GM21576 (cell line): Measurements from ENCODE around the gene VSIG10.

Experiments
- ATAC-seq: cut with Tn5 transposase; IDR thresholded peaks from one replicate; pipeline ENCODE4 v1.9.1; 2021; ENCODE audit warnings: mild to moderate bottlenecking, moderate library complexity; ENCODE audit not compliant: unreplicated experiment

The VSIG10 gene

DNA sequence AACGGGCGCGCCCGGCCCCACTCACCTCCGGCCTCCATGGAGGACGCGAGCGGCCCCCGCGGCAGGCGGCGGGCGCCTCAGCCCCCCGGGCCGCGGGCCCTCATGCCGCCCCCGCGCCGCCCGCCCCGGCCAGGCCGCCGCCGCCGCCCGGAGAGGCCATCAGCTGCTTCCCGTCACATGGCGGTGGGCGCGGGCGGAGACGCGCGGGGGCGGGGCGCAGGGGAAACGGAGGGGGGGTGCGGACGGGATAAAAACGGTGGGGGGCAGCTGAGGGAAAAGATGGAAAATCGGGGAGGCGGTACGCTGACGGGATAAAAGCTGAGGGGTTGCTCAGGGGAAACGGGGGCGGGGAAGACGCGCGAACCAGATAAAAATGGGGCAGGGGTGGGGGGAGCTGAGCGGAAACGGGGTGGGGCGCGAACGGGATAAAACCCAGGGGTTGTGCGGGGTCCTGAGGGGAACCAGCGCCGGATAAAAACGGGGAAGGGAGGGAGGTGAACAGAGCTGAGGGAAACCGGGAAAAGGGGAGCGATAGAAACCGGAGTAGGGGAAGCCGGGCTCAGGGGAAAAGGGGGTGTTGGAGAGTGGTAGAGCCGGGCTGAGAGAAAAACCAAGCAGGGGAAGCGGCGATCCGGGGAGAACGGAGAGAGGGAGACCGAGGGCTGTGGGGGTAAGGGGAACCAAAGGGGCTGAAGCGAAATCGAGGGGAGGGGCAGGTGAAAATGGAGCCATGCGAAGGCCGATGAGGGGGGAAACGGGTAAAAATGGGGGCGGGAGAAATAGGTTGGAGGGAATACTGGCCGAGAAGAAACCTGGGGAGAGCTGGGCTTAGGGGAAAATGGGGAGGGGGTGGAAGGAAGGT is 42.6 kb downstream of the VSIG10 start, which contains the start of gene WSB2:
Gene WSB2, minus strand, starts transcription at position 169 of the 862 bp plus-strand sequence. Its CDS starts 131 bp downstream, at position 38.
- ATAC-seq = peak; percentile 45

DNA sequence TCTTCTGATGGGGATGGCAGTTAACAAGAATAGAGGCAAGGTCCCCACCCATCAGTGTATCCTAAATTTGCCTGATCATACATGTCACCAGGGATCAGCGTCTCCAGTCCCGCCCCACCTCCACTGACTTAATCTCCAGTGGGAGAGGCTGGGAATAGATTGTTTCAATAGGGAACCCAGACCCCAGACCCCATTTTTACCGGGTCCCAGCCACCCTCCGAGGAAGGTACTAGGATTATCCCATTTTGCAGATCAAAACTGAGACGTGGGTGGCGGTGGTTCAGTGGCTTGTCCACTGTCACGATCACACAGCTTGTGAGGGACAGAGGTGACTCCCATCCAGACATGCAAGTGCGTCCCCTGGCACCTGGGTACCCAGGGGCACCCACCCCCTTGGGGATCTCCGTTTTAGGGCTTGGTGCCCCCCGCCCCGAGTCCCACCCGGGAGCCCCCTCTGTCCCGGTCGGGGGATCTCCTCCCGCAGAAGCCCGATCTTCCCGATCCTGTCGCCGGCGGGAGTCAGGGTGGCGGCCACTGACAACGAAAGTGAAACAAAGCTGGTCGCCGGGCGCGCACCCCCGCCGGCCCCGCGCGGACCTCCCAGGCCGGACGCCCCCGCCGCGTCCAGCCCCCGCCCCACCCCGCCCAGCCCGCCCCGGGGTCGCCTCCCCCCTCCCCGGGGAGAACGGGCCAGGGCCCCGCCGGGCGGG is 43.4 kb downstream of the VSIG10 start:
- ATAC-seq = peak; percentile 33

DNA sequence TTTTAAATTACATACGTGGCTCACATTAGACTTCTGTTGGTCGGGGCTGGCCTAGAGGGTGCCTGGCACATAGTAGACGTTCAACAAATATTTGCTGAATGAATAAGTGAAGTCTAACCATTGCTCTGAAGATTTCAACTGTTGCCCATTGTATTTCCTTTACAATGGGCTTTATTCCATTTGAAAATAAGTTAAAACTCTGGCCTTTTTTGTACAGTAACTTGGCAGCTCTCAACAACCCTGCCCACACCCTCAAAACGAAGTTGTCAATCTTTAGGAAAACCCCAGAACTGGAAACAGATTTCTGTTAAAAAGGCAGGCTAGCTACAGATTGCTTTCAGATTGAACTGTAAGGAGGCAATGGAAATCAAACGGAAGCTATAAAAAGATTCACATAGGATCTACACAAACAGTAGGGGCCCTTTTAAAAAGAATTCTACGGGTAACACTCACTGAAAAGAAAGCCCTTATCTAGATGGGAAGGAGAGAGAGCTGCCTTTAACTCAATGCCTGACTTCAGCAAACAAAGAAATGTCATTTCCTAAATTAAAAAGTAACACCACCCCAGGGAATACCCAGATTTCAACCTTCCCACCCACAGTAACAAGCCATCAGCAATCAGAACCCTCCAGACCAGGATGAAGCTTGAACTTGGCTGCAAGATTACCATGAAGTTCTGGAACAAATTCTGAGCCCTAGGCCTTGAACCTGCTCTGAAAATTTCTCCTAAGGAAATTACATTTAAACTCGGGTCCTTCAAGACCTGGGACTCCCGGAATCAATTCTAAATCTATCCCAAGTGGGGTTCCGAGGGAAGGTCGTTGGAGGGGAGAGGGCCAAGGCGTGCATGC is 44.2 kb downstream of the VSIG10 start:
- no peak for ATAC-seq

DNA sequence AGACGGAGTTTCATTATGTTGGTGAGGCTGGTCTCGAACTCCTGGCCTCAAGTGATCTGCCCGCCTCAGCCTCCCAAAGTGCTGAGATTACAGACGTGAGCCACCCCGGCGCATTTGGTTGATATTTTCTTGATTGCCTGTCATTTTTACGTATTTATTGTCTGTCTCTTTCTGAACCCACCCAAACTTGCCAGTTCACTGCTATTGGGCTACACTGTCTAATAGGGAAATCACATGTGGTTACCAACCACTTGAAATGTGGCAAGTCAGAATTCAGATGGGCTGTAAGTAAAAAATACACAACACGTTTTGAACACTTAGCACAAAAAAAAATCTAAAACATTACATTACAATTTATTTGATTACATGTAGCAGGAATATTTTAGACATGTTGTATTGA is 44.9 kb downstream of the VSIG10 start:
- ATAC-seq = no peak

DNA sequence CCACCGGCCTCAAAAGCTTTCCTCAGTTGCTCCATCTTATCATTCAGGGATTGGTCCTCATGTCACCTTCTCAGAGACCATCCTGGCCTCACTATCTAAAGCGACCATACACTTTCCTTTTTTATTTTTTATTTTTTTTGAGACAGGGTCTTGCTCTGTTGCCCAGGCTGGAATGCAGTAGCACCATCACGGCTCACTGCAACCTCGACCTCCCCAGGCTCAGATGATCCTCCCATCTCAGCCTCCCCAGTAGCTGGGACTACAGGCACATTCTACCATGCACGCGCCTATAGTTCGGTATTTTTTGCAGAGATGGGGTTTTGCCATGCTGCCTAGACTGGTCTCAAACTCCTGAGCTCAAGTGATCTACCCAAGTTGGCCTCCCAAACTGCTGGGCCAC is 45.6 kb downstream of the VSIG10 start:
- no peak for ATAC-seq

DNA sequence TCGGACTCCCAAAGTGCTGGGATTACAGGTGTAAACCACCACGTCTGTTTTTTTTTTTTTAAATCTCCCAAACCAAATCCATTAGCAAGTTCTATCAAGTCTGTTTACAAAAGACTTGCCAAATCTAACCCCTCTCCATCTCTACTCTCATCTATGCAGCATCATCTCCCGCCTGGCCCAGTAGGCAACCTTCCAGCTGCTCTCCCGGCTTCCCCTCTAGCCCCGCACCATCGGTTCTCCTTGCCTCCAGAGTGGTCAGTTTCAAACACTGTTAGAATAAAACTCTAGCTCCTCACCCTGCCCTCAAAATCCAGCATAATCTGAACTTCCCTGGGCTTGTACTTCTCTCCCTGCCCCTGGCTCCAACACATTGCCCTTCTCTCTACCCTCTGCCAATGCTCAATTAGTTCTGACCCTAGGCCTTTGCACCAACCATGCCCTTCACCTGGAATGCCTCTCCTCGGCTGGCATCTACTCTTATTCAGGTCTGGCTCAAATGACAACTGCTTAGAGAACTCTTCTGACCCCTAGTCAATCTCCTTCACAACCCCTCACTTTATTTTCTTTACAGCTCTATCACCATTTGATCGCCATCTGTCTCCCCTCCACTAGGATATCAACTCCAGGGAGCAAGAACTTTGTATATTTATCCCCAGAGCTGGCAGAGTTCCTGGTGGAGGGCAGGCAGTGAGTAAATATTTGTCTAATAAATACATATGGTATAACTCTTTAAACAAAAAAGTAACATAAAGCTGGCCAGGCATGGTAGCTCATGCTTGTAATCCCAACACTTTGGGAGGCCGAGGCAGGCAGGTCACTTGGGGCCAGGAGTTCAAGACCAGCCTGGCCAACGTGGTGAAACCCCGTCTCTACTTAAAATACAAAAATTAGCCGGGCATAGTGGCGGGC is 47.7 kb downstream of the VSIG10 start:
- no peak for ATAC-seq

DNA sequence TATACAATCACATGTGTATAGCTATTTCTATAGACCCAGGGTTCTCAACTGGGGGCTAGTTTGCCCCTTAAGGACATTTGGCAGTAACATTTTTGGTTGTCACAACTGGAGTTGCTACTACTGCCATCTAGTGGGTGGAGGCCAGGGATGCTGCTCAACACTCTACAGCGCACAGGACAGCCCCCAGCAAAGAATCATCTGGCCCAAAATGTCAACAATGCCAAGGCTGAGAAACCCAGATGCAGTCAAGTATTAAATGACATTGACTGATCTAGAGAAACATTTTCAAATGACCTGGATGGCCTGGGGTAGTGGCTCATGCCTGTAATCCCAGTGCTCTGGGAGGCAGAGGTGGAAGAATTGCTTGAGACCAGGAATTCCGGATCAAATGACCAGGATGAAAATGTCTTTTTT is 48.7 kb downstream of the VSIG10 start:
- peak; percentile 67 for ATAC-seq

DNA sequence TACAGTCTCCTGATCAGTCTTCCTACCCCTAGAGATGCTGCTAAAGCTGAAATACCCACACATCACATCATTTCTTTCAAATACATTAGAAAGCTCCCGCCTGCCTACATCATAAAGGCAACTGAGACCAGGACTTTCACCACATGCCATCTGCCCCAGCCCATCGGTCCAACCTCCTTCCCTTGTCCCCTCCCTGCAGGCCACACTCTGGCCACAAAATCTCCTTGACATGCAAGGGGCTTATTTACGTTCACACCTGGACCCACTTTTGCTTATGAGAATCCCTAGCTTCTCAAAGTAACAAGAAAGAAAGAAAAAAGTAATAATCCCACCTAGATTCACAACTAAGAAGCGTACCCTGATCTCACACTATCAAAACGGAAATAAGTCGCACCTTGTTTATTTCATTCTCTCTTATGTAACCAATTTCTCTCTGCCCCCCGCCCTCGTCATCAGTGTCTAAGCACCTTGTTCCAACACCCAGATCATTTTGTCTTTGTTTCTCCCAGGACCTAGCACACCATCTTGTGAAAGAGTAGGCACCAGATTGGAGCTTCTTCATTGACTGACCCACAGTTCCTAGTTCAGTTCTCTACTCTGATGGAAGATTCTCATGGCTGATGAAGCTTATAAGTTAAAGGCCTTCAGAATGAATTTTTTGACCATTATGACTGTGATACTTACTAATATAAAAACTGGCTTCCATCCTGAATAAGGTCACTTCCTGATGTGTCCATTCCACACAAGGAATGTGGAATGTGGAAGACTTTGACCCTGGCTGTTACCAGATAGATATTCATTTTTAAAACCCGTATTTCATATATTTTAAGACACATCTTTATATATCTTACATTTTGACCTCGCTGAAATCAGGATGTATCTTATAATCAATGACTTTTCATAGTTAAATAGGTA is 50.5 kb downstream of the VSIG10 start:
- ATAC-seq = no peak

DNA sequence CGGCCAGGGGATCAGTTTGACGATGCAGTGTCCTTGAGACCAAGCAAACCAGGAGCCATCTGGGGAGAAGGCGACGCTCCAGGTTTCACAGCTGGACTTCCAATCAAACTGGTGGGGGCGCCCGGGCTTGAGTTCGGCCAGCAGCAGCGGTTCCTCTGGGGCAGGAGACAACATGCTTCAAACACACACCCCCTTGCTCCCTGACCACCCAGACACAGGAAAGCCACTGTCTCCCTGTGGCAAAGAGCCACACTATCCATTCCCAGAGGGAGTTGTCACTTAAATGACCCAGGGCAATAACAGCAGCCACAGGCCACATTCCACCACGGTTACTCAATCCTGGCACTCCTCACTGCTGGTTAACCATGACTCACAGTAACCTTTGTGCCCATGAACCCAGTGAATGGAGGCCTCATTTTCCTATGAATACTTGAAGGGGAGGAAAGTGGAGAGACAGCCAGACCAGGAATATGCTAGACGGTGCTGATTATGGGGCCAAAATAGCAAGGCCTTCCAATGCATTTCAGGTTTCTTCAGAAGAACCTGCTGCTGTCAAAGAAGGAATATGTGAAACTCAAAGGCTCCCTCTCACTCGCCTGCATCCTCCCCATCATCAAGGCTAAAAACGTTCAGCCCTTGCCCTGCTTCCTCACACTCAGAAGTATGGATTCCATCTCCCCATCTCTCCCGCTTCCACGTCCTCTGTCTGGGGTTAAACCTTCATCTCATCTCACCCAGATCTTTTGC is 51.3 kb downstream of the VSIG10 start:
- no peak for ATAC-seq

DNA sequence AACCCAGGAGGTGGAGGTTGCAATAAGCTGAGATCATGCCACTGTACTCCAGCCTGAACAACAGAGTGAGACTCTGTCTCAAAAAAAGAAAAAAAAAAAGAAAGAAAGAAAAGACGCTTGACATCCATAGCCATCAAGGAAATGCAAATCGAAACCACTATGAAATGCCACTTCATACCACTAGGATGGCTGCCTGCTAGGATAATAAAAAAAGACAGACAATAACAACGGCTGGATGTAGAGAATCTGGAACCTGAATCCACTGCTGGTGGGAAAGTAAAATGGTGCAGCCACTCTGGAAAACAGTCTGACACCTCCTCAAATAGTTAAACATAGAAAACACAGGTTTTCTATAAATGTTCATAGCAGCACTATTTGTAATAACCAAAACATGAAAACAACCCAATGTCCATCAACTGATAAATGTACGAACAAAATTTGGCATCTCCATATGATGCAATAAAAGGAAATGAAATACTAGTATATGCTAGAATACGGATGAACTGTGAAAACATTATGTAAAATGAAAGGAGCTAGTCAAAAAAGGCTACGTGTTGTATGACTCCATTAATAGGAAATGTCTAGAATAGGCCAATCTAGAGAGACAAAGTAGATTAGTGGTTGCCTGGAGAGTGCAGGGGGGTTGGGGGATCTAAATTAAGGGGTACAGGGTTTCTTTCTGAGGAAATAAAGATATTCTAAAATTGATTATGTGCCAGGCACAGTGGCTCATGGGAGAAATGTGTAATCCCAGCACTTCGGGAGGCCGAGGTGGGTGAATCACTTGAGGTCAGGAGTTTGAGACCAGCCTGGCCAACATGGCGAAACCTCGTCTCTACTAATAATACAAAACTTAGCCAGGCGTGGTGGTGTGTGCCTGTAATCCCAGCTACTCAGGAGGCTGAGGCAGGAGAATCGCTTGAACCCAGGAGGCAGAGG is 52.6 kb downstream of the VSIG10 start:
- no peak for ATAC-seq

DNA sequence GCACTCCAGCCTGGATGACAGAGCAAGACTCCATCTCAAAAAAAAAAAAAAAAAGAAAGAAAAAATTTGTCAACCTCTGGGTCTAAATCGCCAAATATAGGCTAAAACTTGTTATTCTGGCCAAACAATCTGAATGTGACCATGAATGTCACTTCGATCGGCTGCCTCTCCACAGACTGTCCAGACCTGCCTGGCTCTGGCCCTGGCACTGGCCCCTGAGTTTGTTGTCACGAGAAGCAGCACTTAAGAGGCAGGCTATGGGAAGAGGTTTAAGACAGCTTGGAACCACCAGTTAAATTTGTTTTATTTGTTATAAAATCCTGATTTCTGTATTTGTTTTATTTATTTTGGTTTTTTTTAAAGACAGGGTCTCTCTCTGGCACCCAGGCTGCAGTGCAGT is 57.4 kb downstream of the VSIG10 start:
- ATAC-seq = no peak

DNA sequence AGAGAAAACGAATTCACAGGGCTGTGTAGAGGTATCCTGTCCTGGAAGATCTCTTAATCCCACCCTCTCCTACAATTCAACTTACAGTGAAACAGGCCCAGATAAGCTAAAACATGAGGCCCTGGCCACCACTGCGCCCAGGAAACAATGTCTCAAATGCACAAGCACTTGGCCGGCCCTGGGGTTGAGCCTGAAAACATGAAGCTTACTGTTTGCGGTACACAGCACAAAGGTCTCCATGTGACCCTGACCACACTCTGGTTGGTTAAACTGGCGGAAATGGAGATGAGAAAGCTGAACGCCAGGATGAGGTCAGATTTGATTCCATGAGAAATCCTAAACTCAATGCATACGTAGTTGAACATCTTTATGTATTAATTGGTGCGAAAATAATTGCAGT is 59.2 kb downstream of the VSIG10 start:
- ATAC-seq = no peak

DNA sequence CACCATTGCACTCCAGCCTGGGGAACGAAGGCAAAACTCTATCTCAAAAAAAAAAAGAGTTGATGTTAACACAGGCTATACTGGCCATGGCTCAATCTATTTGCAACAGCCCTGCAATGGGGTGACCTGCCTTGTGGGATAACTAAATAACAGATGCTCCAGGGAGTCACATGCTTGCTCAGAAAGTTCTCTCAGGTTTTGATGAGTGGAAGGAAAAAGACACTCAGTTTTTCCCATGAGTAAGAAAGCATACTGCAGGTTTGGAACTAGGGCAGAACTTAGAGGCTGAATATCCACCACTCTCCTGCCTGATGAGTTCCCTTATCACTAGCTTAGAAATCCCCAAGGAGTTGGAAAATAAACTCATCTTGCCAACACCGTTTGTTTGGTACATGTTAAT is 59.7 kb downstream of the VSIG10 start:
- no peak for ATAC-seq

DNA sequence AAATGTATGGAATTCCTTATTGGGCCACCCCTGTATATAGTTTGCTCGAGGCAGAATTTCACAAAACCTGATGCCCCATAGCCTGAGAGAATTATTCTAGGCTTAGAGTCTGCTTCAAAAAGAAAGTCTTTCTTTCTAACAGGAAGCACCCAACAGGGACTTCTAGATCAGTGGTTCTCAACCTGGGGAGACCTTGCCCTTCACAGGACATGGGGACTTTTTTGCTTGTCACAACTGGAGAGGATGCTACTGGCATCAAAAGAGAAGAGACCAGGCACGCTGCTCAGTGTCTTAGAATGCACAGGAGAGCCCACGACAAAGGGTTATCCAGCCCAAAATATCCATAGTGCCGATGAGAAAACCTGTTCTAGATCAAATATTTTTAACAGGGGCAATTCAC is 61.7 kb downstream of the VSIG10 start:
- ATAC-seq = no peak

DNA sequence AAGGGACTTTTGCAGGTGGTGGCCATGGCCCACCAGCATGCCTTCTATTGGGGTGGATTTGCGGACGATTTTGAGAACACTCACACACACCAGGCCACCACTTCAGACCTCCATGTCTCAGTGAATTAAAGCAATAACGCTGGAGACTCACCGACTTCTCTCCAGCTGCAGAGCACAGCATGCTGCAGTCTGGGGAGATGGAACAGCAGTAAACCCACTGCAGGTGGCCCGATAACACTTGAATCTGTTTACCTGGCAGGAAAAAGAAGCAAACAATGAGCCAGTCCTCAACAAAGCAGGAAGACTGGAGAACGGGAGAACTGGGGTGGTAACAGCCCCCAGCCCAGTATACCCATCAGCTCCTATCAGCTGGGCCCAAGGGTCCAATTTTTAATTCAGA is 65.7 kb downstream of the VSIG10 start:
- ATAC-seq = no peak

DNA sequence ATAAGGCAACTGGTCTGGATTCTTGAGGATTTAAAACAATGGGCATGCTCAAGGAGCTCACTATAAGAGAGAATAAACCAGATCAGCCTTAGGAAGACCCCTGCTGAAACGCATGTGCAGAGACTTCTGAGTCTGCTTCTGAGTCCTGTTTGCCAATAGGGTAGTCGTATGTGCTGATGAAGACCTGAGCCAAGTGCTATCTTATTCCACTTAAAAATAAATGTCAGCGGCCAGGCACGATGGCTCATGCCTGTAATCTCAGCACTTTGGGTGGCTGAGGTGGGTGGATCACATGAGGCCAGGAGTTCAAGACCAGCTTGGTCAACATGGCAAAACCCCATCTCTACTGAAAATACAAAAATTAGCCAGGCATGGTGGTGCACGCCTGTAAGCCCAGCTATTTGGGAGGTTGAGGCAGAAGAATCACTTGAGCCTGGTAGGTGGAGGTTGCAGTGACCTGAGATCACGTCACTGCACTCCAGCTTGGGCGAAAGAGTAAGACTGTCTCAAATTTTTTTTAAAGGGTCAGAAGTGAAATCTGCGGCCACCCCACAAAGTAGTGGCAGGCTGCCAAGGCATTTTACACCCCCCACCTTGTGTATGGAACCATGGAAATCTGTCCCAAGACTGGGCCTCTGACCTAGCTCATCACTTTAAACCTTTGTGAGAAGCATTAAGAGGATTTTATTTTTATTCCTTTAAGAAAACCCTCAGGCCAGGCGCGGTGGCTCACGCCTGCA is 67.0 kb downstream of the VSIG10 start:
- ATAC-seq = no peak
